ENCODE measurements around the gene CACNA2D4.

The CACNA2D4 gene

DNA sequence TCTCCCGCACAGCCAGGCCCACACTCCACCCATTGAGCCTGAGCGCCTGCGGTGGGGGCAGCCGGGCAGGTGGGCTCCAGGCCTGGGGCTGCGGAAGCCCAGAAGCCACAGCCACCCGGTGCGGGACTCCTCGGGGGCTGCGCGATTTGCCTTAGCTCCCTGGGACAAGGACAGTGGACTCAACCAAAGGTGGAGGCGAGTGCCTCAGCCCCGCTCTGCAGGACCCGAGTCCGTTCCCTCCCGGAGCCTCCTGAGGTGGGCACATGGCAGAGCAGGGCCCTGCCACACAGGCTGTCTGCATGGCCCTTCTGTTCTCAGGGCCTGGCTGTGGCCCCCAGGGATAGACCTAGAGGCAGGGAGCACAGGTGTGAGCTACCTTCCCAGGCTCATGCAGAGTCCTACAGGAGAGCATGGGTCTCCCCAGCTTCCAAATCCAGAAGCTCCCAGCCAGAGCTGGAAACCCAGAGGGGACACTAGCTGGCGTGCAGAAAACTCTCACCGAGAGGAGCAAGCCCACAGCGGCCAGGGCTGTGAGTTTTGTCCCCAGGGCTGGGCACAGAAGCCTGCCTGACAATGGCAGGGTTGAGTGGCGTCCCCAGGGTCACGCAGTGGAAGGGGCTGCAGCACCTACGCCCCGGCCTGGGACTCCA, 120.3 kb downstream of the CACNA2D4 start:
- DNase-seq = peak; percentile 24

DNA sequence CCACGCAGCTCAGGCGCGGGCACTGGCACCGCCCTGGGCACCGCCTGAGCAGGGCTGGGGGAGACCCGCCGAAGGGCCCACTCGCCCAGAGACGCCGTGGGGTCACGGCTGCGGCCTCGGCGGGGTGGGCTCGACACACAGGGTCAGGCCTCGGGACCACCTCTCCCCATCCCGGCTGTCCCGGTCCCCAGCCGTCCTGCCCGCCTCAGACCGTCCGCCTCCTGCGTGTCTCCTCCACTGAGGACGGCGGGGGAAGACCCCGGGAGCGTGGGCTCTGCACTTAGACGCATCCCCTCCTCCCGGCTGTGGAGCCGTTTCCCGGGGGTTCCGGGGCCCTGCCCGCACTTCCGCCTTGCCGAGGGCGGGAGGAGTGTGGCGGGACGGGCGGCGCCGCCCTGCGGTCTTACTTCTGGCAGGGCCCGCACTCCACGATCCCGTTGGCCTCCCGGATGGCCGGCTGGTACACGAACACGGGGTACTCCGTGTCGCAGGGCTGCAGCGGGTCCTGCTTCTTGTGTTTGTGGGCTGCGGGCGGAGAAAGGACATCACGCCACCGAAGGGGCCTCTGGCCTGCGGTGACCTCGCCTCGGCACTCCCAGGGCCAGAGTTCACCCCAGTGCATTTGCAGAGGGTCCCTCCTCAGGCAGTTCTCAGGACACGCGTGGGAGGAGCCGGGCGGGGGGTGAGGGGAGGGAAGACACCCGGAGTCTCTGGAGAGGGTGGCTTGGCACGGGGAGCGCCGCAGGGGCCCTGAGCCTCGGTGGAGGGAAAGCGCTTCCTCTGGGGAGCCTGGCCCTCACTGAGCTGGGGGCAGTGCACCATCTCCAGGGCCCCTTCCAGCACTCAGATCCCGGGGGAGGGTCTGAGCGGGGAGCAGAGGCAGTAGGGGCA, 121.2 kb downstream of the CACNA2D4 start:
- peak; percentile 73 for DNase-seq

DNA sequence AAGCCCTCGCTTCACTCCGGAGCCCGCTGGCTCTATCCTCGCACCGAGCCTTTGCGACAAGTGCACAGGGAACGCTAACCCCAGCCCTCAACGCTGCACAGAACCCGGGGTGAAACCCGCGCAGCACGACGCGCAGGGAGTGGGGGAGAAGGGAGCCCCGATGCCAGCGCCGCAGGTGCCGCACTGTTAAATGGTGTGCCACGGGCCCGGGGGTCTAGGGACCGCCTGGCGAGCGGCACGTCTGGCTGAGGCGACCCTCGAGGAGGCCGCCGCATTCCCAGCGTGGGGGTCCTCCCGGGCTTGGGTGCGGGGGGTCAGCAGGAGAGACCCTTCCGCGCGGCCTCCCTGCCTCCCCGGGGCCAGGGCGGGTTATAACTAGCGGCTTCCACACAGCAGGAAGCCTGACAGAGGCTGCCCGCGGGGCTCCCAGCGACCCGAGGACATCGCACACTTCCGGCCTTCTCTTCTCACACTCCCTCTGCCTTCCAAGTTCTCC, 121.9 kb downstream of the CACNA2D4 start:
- DNase-seq = peak; percentile 61

DNA sequence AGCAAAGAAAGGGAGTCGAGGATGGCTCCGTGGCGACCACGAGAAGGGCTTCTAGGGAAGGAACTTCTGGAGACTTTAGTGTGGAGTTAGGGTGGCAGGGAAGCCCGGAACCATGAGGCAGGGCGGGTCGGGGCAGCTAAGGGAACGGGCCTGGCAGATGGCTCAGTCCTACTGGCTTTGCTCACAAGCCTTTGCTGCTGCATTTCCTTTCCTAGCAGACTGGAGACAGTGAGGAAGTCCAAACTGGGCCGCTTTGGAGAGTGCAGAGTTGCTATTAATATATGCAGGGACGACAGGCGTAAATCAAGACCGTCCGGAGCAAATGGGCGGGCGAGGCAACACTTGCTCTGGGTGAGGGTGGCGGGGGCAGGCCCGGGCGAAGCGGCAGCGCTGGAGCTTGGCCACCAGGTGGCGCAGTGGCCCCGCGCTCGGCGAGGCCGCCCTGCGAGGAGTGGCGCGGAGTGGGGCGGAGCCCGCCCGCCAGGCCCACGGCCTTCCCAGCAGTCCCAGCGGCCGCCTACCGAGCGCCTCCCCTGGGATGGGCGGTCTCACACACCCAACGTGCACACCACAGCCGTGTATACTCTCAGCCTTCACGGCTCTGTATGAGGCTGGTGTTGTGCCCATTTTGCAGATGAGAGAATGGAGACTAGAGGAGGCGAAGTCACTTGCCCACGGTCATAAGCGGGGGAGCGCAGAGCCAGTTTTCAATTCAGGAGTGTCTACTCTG, 122.5 kb downstream of the CACNA2D4 start:
- DNase-seq = peak; percentile 94

DNA sequence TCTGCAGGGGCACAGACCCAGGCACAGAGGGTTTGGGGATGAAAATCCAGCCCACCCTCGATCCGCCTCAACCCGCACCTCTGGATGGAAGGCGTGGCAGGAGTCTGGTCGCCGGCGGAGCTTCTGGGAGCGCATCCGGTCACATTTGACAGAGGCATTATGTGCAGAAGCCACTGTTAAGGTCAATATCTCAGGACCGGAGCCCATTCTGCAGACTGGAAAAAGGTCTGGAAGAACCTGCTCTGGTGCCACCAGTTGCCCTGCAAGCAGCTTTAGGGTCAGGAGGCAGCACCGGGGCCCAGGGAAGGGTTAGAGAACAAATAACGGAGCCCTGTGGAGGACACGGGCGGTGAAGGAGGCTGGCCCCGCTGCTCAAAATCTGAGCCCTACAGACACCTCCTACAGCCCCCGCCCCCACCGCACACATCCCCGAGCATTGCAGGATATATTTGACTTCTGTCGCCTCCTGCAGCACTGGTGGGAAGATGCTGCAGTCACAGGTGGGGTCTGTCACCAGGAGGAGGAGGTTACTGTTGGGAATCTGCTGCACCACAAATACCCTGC, 123.1 kb downstream of the CACNA2D4 start:
- peak; percentile 22 for DNase-seq

DNA sequence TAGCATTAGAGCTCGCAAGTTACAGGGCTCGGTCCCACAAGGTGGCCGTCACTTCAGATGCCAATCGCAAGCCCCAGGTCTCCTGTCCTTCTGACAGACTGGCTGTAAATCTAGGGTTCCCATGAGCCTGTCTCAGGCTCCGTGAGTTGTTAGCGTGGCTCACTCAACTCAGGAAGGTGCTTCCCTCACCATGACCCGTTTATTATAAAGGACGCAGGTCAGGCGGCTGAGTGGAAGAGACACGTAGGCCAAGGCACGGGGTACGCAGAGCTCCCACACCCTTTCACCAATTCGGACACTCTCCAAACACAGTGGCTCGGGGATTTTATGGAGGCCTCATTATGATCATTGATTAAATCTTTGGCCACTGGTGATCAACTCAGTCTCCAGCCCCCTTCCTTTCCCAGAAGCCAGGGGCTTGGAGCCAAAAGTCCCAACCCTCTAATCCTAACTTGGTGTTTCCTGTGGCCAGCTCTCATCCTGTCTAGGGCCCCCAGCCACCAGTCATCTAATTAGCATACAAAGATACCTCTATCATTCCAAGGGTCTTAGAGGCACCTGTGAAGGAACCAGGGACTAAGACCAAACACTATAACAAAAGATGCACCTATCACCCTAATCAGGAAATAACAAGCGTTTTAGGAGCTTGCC, 123.9 kb downstream of the CACNA2D4 start:
- DNase-seq = no peak

DNA sequence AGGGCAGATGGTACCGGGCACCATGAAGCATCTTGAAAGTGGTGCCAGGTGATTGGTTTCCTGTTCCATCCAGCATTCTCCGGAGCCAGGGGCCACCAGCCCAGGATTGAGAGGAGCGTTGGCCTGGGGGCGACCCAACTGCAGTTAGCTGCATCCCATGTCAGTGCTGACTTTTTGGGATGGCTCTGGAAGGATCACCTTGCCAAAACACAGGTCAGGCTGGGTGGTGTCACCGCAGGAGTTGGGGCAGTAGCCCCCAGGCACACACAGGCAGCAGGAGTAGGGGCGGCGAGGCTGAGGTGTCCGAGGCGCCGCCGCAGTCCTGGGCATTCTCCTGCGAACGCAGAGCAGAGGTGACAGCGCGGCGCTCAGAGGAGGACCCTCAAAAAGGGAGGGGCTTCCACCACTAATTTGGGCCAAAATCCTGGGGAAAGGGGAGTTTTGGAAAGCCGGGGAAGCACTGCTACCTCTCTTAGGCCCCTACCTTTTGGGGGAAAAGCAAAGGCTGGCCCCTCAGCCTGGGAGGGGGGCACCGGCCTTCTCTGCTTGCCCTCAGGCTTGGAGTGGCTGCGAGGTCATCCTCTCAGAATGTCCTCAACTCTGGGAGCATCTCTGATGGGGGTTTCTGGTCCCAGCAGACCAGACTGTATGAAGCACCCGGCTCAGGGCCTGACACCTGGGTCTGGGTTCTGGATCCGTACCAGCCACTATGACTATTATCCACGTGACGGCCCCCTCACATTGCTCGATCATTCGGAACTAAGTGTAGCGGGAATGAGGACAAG, 124.8 kb downstream of the CACNA2D4 start:
- no peak for DNase-seq

DNA sequence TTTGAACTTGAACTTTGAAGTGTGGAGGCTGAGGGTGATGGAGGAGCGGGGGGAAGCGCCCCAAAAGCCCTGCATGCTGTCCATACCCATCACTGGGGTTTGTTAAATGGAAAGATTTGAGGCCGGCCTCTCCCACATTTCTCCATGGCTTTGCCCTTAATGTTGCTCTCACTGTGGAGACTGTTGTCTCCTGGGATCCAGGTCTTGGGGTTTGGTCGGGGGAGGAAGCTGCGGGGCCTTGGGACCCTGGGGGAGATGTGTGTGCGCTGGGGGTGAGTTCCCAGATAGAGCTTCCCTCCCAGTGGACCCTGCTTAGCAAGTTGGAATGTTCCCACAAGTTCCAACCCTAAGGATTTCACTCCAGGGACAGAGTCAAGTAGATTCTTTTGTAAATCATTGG, 126.0 kb downstream of the CACNA2D4 start:
- no peak for DNase-seq

DNA sequence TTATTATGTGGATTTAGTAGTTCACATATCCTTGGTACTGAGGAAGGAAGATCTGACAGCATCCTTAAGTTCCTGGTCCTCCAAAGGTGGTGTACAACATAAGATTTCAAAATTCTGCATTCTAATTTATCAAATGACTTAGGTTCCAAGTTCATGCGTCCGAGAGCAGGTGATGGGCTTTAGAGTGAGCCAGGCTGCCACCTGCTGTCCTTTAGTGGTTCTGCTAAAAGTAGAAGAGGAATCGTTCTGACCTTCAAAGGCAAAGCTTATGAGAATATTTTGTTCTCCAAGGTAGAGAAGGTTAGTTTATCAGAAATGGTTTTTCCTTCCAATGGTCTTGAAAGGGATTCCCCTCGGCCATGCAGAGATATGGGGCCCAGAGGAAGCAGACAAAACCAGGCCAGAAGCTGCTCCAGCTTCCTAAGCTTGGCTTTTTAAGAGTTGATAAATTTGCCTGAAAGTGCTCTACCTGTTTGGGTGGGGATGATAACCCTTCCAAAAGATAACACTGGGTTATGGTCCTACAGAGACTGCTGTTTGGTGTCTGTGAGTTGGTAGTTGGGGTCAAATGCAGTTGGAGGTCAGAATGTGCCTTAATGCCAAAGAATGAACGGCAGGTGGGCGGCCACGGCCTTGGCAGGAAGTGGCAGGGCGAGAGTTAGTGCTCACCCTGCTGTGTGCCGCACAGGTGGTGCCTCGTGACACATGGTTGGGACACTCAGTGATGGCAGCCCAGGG, 127.2 kb downstream of the CACNA2D4 start:
- DNase-seq = peak; percentile 71

DNA sequence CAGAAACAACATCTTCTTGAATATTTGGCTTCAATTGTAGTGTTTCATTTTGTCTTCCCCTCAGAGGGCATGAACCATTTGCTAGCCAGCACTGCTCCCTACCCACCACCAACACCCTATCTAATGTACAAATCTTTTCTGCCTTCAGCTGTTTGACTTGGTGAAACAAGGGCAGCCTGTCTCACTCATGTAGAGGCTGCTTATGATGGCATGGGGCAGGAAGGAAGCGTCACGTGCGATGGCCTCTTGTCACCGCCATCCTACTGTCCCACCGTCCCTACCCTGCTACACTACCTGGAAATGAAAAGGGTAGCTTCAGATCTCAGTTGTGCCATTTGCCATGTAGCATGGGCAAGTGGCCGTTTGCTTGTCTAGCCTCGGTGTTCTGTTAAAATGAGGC, 128.0 kb downstream of the CACNA2D4 start:
- DNase-seq = no peak

DNA sequence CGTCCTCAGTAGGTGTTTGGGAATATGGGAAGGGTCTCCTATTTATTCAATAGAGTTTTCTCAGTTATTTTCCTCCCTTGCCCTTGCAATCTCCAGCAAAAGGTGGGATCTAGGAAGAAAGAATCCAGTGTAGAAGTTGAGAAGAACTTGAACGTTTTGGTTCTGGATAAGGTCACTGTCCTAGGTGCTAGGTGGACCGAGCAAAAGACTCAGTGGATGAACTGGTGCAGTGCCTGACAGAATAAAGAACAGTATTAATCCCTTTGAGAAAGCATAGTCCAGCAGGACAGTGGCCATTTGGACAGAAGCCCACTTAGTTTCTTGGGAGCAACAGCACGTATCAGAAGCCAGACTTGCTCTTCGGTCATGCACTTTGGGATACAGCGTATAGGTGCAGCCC, 130.7 kb downstream of the CACNA2D4 start:
- no peak for DNase-seq

DNA sequence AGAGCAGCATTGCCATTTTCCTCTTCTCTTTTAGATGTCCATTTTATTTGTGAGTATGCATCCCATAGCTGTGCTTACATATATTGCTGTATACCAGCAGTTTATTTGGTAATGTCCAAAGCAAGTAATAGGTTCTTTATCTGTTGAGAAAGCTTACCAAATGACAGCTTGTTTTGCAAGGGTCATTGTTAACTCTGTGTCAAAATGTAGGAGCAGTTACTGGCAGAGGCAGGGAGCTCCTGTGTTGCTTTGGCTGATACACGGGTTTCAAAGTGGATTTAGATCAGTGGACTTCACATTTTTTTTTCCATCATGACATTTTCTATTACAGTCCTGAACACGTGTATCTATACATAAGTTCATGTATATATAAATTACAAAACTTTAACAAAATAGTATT, 136.2 kb downstream of the CACNA2D4 start:
- no peak for DNase-seq

DNA sequence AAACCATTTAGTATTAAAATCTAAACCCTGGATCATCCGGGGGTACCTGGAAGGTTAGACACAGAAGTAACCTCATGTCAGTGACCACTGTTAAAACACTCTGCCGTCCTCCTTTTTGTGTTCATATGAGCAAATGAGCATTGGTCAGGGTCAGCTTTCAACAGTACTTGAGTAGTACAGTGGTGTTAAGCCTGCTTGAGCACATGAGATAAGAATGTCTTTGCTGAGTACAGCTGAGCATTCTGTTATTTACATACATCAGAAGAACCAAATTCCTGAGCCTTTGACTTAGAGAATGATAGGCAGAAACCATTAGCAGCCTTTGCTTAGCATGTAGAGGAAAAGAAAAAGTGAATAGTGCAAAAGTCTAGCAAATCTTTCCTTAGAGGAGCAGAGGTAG, 136.7 kb downstream of the CACNA2D4 start:
- no peak for DNase-seq

DNA sequence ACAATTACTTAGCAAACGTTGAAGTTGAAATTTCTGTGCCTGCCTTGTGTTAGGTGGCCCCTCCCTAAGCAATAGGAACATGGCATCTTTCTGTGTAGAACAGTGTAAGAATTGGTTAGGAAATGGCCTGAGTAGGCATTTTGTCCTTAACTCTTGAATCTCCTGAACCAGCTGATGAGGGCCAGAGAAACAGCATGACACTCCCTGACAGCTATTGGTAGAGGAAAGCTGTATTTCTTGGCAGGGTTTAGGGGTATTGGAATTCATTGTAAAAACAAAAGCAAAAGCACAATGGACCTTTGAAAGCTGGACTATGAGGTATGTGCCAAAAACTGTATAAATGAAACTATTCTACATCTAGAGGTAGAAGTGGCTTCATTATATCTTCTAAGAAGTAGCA, 138.7 kb downstream of the CACNA2D4 start:
- DNase-seq = no peak

DNA sequence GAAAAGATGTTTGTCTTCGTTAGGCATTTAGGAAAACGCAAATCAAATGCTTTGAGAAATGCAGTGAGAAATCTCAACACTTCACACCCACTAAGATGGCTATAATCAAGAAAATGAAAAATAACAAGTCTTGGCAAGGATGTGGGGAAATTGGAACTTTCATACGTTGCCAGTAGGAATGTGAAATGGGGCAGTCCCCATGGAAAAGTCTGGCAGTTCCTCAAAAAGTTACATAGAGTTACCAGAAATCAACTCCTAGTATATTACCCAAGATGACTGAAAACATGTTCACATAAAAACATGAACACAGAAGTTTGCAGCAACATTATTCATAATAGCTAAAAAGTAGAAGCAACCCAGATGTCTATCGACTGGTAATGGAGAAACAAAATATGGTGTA, 139.5 kb downstream of the CACNA2D4 start:
- no peak for DNase-seq

DNA sequence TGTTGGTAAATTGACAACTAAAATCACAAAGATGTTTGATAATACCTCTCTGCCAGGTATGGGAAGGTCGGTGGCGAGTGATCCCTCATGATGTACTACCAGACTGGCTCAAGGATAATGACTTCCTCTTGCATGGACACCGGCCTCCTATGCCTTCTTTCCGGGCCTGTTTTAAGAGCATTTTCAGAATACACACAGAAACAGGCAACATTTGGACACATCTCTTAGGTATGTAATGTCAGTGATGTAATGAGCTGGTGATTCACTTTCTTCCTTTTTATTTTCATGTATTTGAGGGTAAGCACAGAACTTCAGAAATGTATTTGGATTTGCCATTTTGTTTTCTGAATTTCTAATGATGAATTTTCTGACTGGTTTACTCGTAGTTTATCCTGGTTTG, 140.7 kb downstream of the CACNA2D4 start:
- no peak for DNase-seq

DNA sequence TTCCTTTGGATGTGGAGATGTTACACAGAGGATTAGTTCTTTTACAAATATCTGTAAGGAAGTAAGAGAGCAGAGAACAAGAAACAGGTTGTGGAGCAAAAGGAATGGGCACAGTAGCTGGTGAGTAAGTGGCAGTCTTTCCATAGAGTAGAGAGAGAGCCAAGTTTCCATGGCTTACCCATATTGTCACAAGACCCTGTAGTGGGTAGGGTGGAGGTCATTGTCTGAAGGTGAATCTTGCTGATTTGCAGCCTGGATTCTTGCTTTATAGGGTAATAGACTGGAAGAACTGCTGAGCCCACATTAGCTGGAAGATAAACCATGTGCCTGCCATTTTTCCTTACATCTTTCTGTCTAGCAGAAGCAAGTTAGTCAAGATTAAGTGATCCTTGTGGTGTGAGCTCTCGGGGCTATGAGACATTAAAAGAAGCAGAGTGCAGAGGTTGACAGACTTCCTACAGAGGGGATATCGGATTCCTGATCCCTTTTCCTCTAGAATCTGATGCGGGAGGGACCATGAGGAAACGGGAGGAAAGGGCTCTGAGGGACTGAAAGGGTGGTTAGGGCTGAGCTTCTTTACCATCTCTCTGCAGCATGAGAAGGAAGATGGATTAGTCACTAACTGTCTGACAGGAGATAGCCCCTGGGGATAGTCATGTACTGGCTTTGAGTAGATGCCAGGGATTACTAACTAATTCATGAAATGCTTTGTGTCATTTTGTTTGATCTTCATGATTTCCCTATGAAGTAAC, 142.1 kb downstream of the CACNA2D4 start:
- no peak for DNase-seq

DNA sequence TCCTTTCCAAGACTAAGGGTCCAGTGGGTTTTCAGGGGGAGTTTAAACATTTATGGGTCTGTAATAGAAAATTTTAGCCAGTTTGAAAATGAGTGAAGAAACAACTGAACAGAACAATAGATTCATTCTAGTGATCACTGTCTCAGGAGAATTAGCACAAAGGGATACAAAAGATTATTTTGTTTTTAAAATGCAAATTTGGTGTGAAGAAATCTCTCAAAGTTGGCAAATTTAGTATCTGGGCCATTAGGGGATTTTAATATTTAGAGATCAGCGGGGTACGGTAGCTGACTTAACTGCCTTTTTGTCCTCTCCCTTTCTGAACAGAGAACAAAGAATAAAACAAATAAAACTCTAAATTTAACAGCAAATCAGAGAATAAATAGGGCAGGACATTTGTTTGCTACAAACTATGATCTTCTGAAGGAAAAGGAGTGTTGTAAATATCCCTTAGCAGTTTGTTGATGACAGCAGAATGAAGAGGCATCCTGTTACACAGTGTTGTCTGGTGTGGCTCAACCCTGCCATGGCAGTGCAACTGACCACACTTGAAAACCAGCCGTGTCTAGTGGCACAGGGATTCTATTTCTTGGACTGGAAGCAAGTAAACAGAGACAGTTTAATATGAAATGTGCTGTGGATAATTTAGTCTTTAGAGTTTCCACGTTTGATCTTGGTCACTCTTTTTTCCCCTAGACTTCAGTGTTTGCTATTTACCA, 144.4 kb downstream of the CACNA2D4 start:
- DNase-seq = no peak

DNA sequence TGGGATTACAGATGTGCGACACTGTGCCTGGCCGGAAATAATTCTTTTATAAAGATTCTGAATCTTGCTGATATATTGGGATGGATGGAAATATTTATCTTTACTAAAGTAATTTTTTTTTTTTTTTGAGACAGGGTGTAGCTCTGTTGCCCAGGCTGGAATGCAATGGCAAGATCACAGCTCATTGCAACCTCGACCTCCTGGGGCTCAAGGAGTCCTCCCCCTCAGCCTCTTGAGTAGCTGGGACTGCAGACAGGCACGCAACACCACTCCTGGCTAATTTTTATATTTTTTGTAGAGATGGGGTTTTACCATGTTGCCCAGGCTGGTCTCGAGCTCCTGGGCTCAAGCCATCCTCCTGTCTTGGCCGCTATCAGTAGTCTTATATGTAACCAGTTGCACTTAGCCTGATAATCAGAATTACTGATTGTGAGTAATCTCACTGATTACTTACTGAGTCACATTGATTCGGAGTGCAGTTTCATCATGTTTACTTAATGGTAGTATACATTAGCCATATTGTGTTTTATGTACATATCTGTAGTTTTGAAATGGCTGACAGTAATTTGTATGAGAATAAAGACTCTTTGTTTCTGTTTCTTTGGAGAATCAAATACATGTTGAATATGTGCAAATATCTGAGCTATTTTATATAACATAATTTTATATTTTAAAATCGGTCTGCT, 148.5 kb downstream of the CACNA2D4 start:
- no peak for DNase-seq

Data from stimulated activated CD8-positive, alpha-beta memory T cell treated with anti-CD3 and anti-CD28 coated beads, Interleukin-4, amount 100 ng/mL, for 48 hours (primary cell).